Naive thymus-derived CD8-positive, alpha-beta T cell (primary cell): ENCODE measurements around the gene UBN2. TPM values are rescaled to one million over a fixed set of nuclear protein-coding genes. Genes with fewer than 3 reads are reported as not detected.

ENCODE experiments used
- ATAC-seq, 2 donors: fragments of 150-1000 bp; cut with Tn5 transposase in 1 of 2; sonication (Bioruptor Pico), chemical (Tn5 transposase) in 1 of 2; 1 replicate in 1 of 2; 2 replicates in 1 of 2; pipeline ENCODE4 v1.10.0; 2021; ENCODE audit warnings: mild to moderate bottlenecking in 2 of 2, moderate library complexity in 2 of 2
- POLR2A ChIA-PET: fragments of 350-600 bp; sonication (Branson Sonifier 250); formaldehyde crosslinking; loops from one replicate; lab custom pipeline; 2021; ENCODE audit warnings: antibody characterized with exemption; lab: Charles Lee
- DNase-seq, 10 donors: peaks; one replicate each; pipeline versions ENCODE4 v3.0.0 to v3.0.0-alpha.2; 2020 to 2022
- H3K27ac Mint-ChIP-seq, 10 donors: one replicate each; pipeline ENCODE4 v1.8.0; 2020 to 2022; ENCODE audit warnings: mild to moderate bottlenecking in 10 of 10, mixed read lengths in 10 of 10, moderate library complexity in 4 of 10, inconsistent platforms in 1 of 10
- H3K27me3 Mint-ChIP-seq, 5 donors: one replicate each; pipeline ENCODE4 v1.8.0; 2021 to 2022; ENCODE audit warnings: mixed read lengths in 5 of 5
- H3K36me3 Mint-ChIP-seq, 3 donors: one replicate each; pipeline ENCODE4 v1.8.0; 2020 to 2022; ENCODE audit warnings: mixed read lengths in 3 of 3, mild to moderate bottlenecking in 2 of 3, inconsistent platforms in 1 of 3
- H3K4me1 Mint-ChIP-seq, 4 donors: one replicate each; pipeline ENCODE4 v1.8.0; 2021 to 2022; ENCODE audit warnings: mixed read lengths in 4 of 4
- H3K4me3 Mint-ChIP-seq, 10 donors: one replicate each; pipeline ENCODE4 v1.8.0; 2020 to 2022; ENCODE audit warnings: mild to moderate bottlenecking in 10 of 10, mixed read lengths in 10 of 10, moderate library complexity in 6 of 10, inconsistent platforms in 1 of 10
- H3K9me3 Mint-ChIP-seq, 9 donors: one replicate each; pipeline ENCODE4 v1.8.0; 2020 to 2022; ENCODE audit warnings: mixed read lengths in 9 of 9, mild to moderate bottlenecking in 3 of 9, inconsistent platforms in 1 of 9, moderate library complexity in 1 of 9
- polyA plus RNA-seq, 3 donors: library from polyadenylated mRNA; unstranded; fragments of 300-500 nt; fragmentation: Illumina TruSeq; gene quantifications; one replicate each; pipeline ENCODE4 v1.2.3, GENCODE V29; 2021
- total RNA-seq, 8 experiments: library from RNA in 2 of 8; stranded (reverse) in 2 of 8; gene quantifications; one replicate each; pipeline ENCODE4 v1.2.3 and lab custom pipeline; 2021 to 2026

Gene UBN2
- 10 to 100 TPM; 29.3 to 31.5 TPM for total RNA-seq
- polyA plus RNA-seq = 1 to 10 TPM; 3.5 to 5.9 (median 3.6) TPM
- 20.2 to 63.0 (median 48.7) reads per million in 6 experiments for total RNA-seq (lab: John Stamatoyannopoulos, UW)

GRCh38 chr7:139230774-139231512 lies at the start of gene UBN2:
TSS of gene UBN2 (plus strand) at chr7:139231237. CDS start at chr7:139231485, 248 bp downstream.
- Mint-ChIP-seq H3K9me3 (no peaks in the 10 kb centered on the region), H3K4me3 (peak within 1 kb of the TSS; percentile 98 to 100 (median 99)), H3K27ac (peak within 1 kb of the TSS; percentile 96 to 99 (median 98)), H3K36me3 (peaks cover 0 to 3% (median 3%) of the 10 kb centered on the region in 3 donors), H3K27me3 (no peaks in the 10 kb centered on the region), H3K4me1 (peaks cover 22 to 45% (median 36%) of the 10 kb centered on the region in 4 donors)
- POLR2A ChIA-PET = interaction anchor here (0.6 to 2.5 kb wide), 4 partner anchors 109 to 1783 kb away, joined by 3 to 9 read pairs (median 4); partner anchors contain the start of gene MRPS33
- ATAC-seq (peak; percentile 76 to 81), DNase-seq (peak; percentile 79 to 94 (median 83))

- POLR2A ChIA-PET = no interaction called here
- no peak for ATAC-seq
- no peak overlapping the region for H3K4me3 Mint-ChIP-seq
Measured at GRCh38 chr7:139181404-139181803, 49.6 kb upstream of the UBN2 start.

GRCh38 chr7:139182363-139182762 lies 48.7 kb upstream of the UBN2 start:
- Mint-ChIP-seq H3K4me3 (no peak overlapping the region), H3K9me3 (no peaks in the 10 kb centered on the region), H3K4me1 (peaks cover 0 to 5% (median 0%) of the 10 kb centered on the region in 4 donors), H3K36me3 (peaks cover 0 to 24% (median 7%) of the 10 kb centered on the region in 3 donors), H3K27me3 (no peaks in the 10 kb centered on the region), H3K27ac (peak overlapping the region in 1 of 10 donors; percentile 4)
- no peak for DNase-seq
- POLR2A ChIA-PET = no interaction called here
- no peak for ATAC-seq

More at GRCh38 chr7:139181404-139181803, 49.6 kb upstream of the UBN2 start:
- Mint-ChIP-seq H3K27me3 (no peaks in the 10 kb centered on the region), H3K36me3 (peaks cover 0 to 24% (median 7%) of the 10 kb centered on the region in 3 donors), H3K27ac (peak overlapping the region in 1 of 10 donors; percentile 3), H3K9me3 (no peaks in the 10 kb centered on the region), H3K4me1 (peaks cover 0 to 5% (median 0%) of the 10 kb centered on the region in 4 donors)
- DNase-seq = no peak

GRCh38 chr7:139183251-139183650 lies 47.8 kb upstream of the UBN2 start:
- DNase-seq = no peak
- no peak for ATAC-seq
- Mint-ChIP-seq H3K9me3 (no peaks in the 10 kb centered on the region), H3K27ac (no peak overlapping the region), H3K36me3 (peaks cover 0 to 24% (median 7%) of the 10 kb centered on the region in 3 donors), H3K27me3 (no peaks in the 10 kb centered on the region), H3K4me3 (no peak overlapping the region), H3K4me1 (peaks cover 0 to 5% (median 0%) of the 10 kb centered on the region in 4 donors)
- POLR2A ChIA-PET = no interaction called here

GRCh38 chr7:139183878-139184338 lies 47.1 kb upstream of the UBN2 start:
- Mint-ChIP-seq H3K36me3 (peaks cover 0 to 24% (median 7%) of the 10 kb centered on the region in 3 donors), H3K9me3 (no peaks in the 10 kb centered on the region), H3K4me3 (no peak overlapping the region), H3K27ac (no peak overlapping the region), H3K4me1 (peaks cover 0 to 5% (median 0%) of the 10 kb centered on the region in 4 donors), H3K27me3 (no peaks in the 10 kb centered on the region)
- no peak for DNase-seq
- POLR2A ChIA-PET = no interaction called here
- no peak for ATAC-seq

GRCh38 chr7:139186146-139186545 lies 44.9 kb upstream of the UBN2 start:
- no peaks in the 10 kb centered on the region for H3K9me3 Mint-ChIP-seq
- DNase-seq (no peak), ATAC-seq (no peak)
- H3K27ac Mint-ChIP-seq = no peak overlapping the region
- H3K27me3 Mint-ChIP-seq = no peaks in the 10 kb centered on the region
- H3K36me3 Mint-ChIP-seq = peaks cover 4 to 16% (median 7%) of the 10 kb centered on the region in 3 donors
- peaks cover 0 to 5% (median 0%) of the 10 kb centered on the region in 4 donors for H3K4me1 Mint-ChIP-seq
- no peak overlapping the region for H3K4me3 Mint-ChIP-seq
- POLR2A ChIA-PET = no interaction called here

GRCh38 chr7:139189357-139189756 lies 41.7 kb upstream of the UBN2 start:
- DNase-seq = no peak
- Mint-ChIP-seq H3K4me1 (no peaks in the 10 kb centered on the region), H3K4me3 (no peak overlapping the region), H3K36me3 (peaks cover under 1 to 5% (median 4%) of the 10 kb centered on the region in 3 donors), H3K27ac (no peak overlapping the region), H3K9me3 (no peaks in the 10 kb centered on the region), H3K27me3 (no peaks in the 10 kb centered on the region)
- POLR2A ChIA-PET = no interaction called here
- ATAC-seq = no peak

- H3K4me1 Mint-ChIP-seq = no peaks in the 10 kb centered on the region
- ATAC-seq (no peak), DNase-seq (no peak)
- peak overlapping the region in 1 of 10 donors; percentile 27 for H3K27ac Mint-ChIP-seq
- H3K9me3 Mint-ChIP-seq = no peaks in the 10 kb centered on the region
- POLR2A ChIA-PET = no interaction called here
- H3K36me3 Mint-ChIP-seq = peaks cover 0 to 5% (median 4%) of the 10 kb centered on the region in 3 donors
- H3K4me3 Mint-ChIP-seq = no peak overlapping the region
- no peaks in the 10 kb centered on the region for H3K27me3 Mint-ChIP-seq
Measured at GRCh38 chr7:139192014-139192706, 38.9 kb upstream of the UBN2 start.

- Mint-ChIP-seq H3K4me3 (no peak overlapping the region), H3K4me1 (no peaks in the 10 kb centered on the region), H3K9me3 (peaks cover 3 to 18% (median 7%) of the 10 kb centered on the region in 9 donors), H3K27ac (no peak overlapping the region), H3K36me3 (peaks cover under 1 to 9% (median 6%) of the 10 kb centered on the region in 3 donors), H3K27me3 (no peaks in the 10 kb centered on the region)
- DNase-seq (no peak), ATAC-seq (no peak)
- POLR2A ChIA-PET = no interaction called here
Measured at GRCh38 chr7:139200382-139200781, 30.7 kb upstream of the UBN2 start.

GRCh38 chr7:139203992-139204391 lies 27.0 kb upstream of the UBN2 start:
- no peaks in the 10 kb centered on the region for H3K4me1 Mint-ChIP-seq
- DNase-seq (no peak), ATAC-seq (no peak)
- H3K9me3 Mint-ChIP-seq = peaks cover 6 to 45% (median 24%) of the 10 kb centered on the region in 9 donors
- H3K36me3 Mint-ChIP-seq = peaks cover 4 to 27% (median 26%) of the 10 kb centered on the region in 3 donors
- no peak overlapping the region for H3K4me3 Mint-ChIP-seq
- peaks cover 0 to 7% (median 0%) of the 10 kb centered on the region in 5 donors for H3K27me3 Mint-ChIP-seq
- POLR2A ChIA-PET = no interaction called here
- no peak overlapping the region for H3K27ac Mint-ChIP-seq

GRCh38 chr7:139205843-139206242 lies 25.2 kb upstream of the UBN2 start:
- peaks cover 4 to 33% (median 26%) of the 10 kb centered on the region in 3 donors for H3K36me3 Mint-ChIP-seq
- H3K27me3 Mint-ChIP-seq = peaks cover 0 to 12% (median 0%) of the 10 kb centered on the region in 5 donors
- no peaks in the 10 kb centered on the region for H3K4me1 Mint-ChIP-seq
- no peak overlapping the region for H3K27ac Mint-ChIP-seq
- POLR2A ChIA-PET = no interaction called here
- H3K4me3 Mint-ChIP-seq = no peak overlapping the region
- no peak for DNase-seq
- H3K9me3 Mint-ChIP-seq = peaks cover 8 to 60% (median 30%) of the 10 kb centered on the region in 9 donors
- no peak for ATAC-seq

GRCh38 chr7:139212133-139212532 lies 18.9 kb upstream of the UBN2 start:
- Mint-ChIP-seq H3K4me1 (no peaks in the 10 kb centered on the region), H3K4me3 (no peak overlapping the region), H3K27ac (no peak overlapping the region), H3K27me3 (peaks cover 0 to 9% (median 0%) of the 10 kb centered on the region in 5 donors), H3K9me3 (peaks cover under 1 to 25% (median 5%) of the 10 kb centered on the region in 9 donors), H3K36me3 (peaks cover 0 to 11% (median 1%) of the 10 kb centered on the region in 3 donors)
- no peak for DNase-seq
- no peak for ATAC-seq
- POLR2A ChIA-PET = no interaction called here
